HL-60/S4 (cell line): ENCODE results near the gene FBXO17.

ENCODE experiments used
- in situ Hi-C: fragments of 300-500 bp; cut with MboI; formaldehyde crosslinking; loops from 2 replicates; pipeline ENCODE4 v1.14.3; 2022; ENCODE audit warnings: low sequenced_read_pairs

Gene FBXO17

GRCh38 chr19:38919837-38920601 lies 55.5 kb downstream of the FBXO17 start:
- in situ Hi-C loops, result no loop called here

- in situ Hi-C loops, result no loop called here
Measured at GRCh38 chr19:38918526-38918925, 57.0 kb downstream of the FBXO17 start.

GRCh38 chr19:38917921-38918491 lies 57.5 kb downstream of the FBXO17 start:
- in situ Hi-C loops, result no loop called here

GRCh38 chr19:38917516-38917915 lies 58.0 kb downstream of the FBXO17 start:
- in situ Hi-C loops, result no loop called here

- in situ Hi-C loops, result no loop called here
Measured at GRCh38 chr19:38915329-38916321, 59.9 kb downstream of the FBXO17 start.

- in situ Hi-C loops, result no loop called here
Measured at GRCh38 chr19:38913958-38914357, 61.6 kb downstream of the FBXO17 start.

- in situ Hi-C loops, result no loop called here
Measured at GRCh38 chr19:38912600-38913514, 62.7 kb downstream of the FBXO17 start.

- in situ Hi-C loops, result no loop called here
Measured at GRCh38 chr19:38911388-38912001, 64.0 kb downstream of the FBXO17 start.

- in situ Hi-C loops, result no loop called here
Measured at GRCh38 chr19:38910488-38910887, 65.1 kb downstream of the FBXO17 start.

GRCh38 chr19:38908911-38909310 lies 66.6 kb downstream of the FBXO17 start:
- in situ Hi-C loops, result no loop called here

GRCh38 chr19:38907670-38908069 lies 67.9 kb downstream of the FBXO17 start:
- in situ Hi-C loops, result no loop called here

GRCh38 chr19:38907227-38907626 lies 68.3 kb downstream of the FBXO17 start:
- in situ Hi-C loops, result no loop called here

- in situ Hi-C loops, result no loop called here
Measured at GRCh38 chr19:38905620-38906019, 69.9 kb downstream of the FBXO17 start.

- in situ Hi-C loops, result no loop called here
Measured at GRCh38 chr19:38904581-38905539, 70.7 kb downstream of the FBXO17 start.

- in situ Hi-C loops, result no loop called here
Measured at GRCh38 chr19:38901683-38902082, 73.9 kb downstream of the FBXO17 start.

- in situ Hi-C loops, result no loop called here
Measured at GRCh38 chr19:38900743-38901190, 74.8 kb downstream of the FBXO17 start.

- in situ Hi-C loops, result no loop called here
Measured at GRCh38 chr19:38900202-38900629, 75.3 kb downstream of the FBXO17 start.

- in situ Hi-C loops, result no loop called here
Measured at GRCh38 chr19:38899447-38900201, 75.9 kb downstream of the FBXO17 start, which contains the start of the genes NFKBIB and SIRT2. TSS of gene NFKBIB (plus strand) at chr19:38899969. CDS start at chr19:38900033, 64 bp downstream. TSS of gene SIRT2 (minus strand) at chr19:38899618. CDS start at chr19:38899521, 97 bp downstream.
